HEK293 (cell line): ENCODE data around the gene FBXO10.

ENCODE experiments used
- CTCF ChIA-PET: fragments of 350-600 bp; formaldehyde crosslinking; extraction: SDS; loops from one replicate; lab custom pipeline; 2021; ENCODE audit warnings: antibody characterized with exemption; lab: Yijun Ruan, JAX
- POLR2A ChIA-PET: fragments of 300-600 bp; formaldehyde crosslinking; extraction: SDS; loops from one replicate; lab custom pipeline; 2020; ENCODE audit warnings: antibody characterized with exemption, inconsistent platforms; lab: Yijun Ruan, JAX
- H3K27ac ChIP-seq: fragments of 200-500 bp; sonication (Bioruptor generic); 2 replicates; pipeline ENCODE4 v1.5.1; 2014; ENCODE audit warnings: low read depth, low read length, control low read depth, inconsistent platforms; ENCODE audit errors: extremely low read depth
- H3K36me3 ChIP-seq, 2 experiments: fragments of 200-500 bp in 1 of 2; sonication (Bioruptor generic) in 1 of 2; 1 replicate in 1 of 2; 2 replicates in 1 of 2; pipeline ENCODE4 v1.5.1; 2014 to 2017; ENCODE audit warnings: inconsistent platforms in 2 of 2, low read length in 2 of 2; ENCODE audit not compliant: control insufficient read depth in 2 of 2, insufficient read depth in 1 of 2
- H3K4me1 ChIP-seq: fragments of 200-500 bp; sonication (Bioruptor generic); 2 replicates; pipeline ENCODE4 v1.5.1; 2014; ENCODE audit warnings: mild to moderate bottlenecking, low read length, inconsistent platforms; ENCODE audit not compliant: control insufficient read depth, insufficient read depth
- H3K4me3 ChIP-seq: 2 replicates; pipeline ENCODE4 v1.5.1; 2011; ENCODE audit warnings: low read depth, mild to moderate bottlenecking, control low read depth, low read length, moderate library complexity
- H3K9me3 ChIP-seq: fragments of 200-500 bp; sonication (Bioruptor generic); 2 replicates; pipeline ENCODE4 v1.5.1; 2014; ENCODE audit warnings: low read depth, low read length, inconsistent platforms; ENCODE audit not compliant: control insufficient read depth, insufficient read depth
- GLIS2 ChIP-seq: fragments of 450-650 bp; formaldehyde crosslinking; IDR thresholded peaks from 2 replicates; pipeline ENCODE4 v1.5.1; 2016; ENCODE audit warnings: missing biosample characterization, missing genetic modification characterization
- PRDM10 ChIP-seq: fragments of 450-650 bp; formaldehyde crosslinking; IDR thresholded peaks from 2 replicates; pipeline ENCODE4 v1.5.1; 2016; ENCODE audit warnings: missing biosample characterization, missing genetic modification characterization
- PRDM4 ChIP-seq: fragments of 450-650 bp; formaldehyde crosslinking; IDR thresholded peaks from 2 replicates; pipeline ENCODE4 v1.5.1; 2017; ENCODE audit warnings: missing biosample characterization, missing genetic modification characterization
- SALL2 ChIP-seq: fragments of 450-650 bp; formaldehyde crosslinking; IDR thresholded peaks from 2 replicates; pipeline ENCODE4 v1.5.0; 2017; ENCODE audit warnings: missing biosample characterization, mild to moderate bottlenecking, missing genetic modification characterization, borderline replicate concordance
- SCRT1 ChIP-seq: fragments of 450-650 bp; formaldehyde crosslinking; IDR thresholded peaks from 2 replicates; pipeline ENCODE4 v1.5.1; 2016; ENCODE audit warnings: missing biosample characterization, missing genetic modification characterization, borderline replicate concordance
- ZBTB26 ChIP-seq: fragments of 450-650 bp; formaldehyde crosslinking; optimal IDR thresholded peaks from 2 replicates; pipeline ENCODE3; 2016; ENCODE audit warnings: missing biosample characterization, mild to moderate bottlenecking, missing genetic modification characterization
- ZBTB7A ChIP-seq: fragments of 450-650 bp; formaldehyde crosslinking; IDR thresholded peaks from 2 replicates; pipeline ENCODE4 v1.5.1; 2016; ENCODE audit warnings: low read depth, missing biosample characterization, missing genetic modification characterization
- ZFP37 ChIP-seq: fragments of 450-650 bp; formaldehyde crosslinking; IDR thresholded peaks from 2 replicates; pipeline ENCODE4 v1.5.1; 2016; ENCODE audit warnings: missing biosample characterization, missing genetic modification characterization
- ZFP41 ChIP-seq: fragments of 450-650 bp; formaldehyde crosslinking; IDR thresholded peaks from 2 replicates; pipeline ENCODE4 v1.5.1; 2016; ENCODE audit warnings: missing biosample characterization, missing genetic modification characterization, borderline replicate concordance
- ZNF146 ChIP-seq: fragments of 450-650 bp; formaldehyde crosslinking; IDR thresholded peaks from 2 replicates; pipeline ENCODE4 v1.5.1; 2016; ENCODE audit warnings: missing biosample characterization, missing genetic modification characterization
- ZNF335 ChIP-seq: fragments of 450-650 bp; formaldehyde crosslinking; conservative IDR thresholded peaks from 2 replicates; pipeline ENCODE4 v1.5.1; 2016; ENCODE audit warnings: missing biosample characterization, missing genetic modification characterization
- ZNF354C ChIP-seq: fragments of 450-650 bp; formaldehyde crosslinking; IDR thresholded peaks from 2 replicates; pipeline ENCODE4 v1.5.1; 2016; ENCODE audit warnings: missing biosample characterization, missing genetic modification characterization, low read depth, borderline replicate concordance
- ZNF48 ChIP-seq: fragments of 450-650 bp; formaldehyde crosslinking; IDR thresholded peaks from 2 replicates; pipeline ENCODE4 v1.5.1; 2016; ENCODE audit warnings: missing biosample characterization, missing genetic modification characterization
- ZNF513 ChIP-seq: fragments of 450-650 bp; IDR thresholded peaks from 2 replicates; pipeline ENCODE4 v1.5.1; 2018; ENCODE audit warnings: missing biosample characterization, missing genetic modification characterization
- ZNF626 ChIP-seq: fragments of 450-650 bp; sonication (Bioruptor Pico); formaldehyde crosslinking; IDR thresholded peaks from 2 replicates; pipeline ENCODE4 v1.5.1; 2018; ENCODE audit warnings: missing biosample characterization, missing genetic modification characterization, inconsistent platforms
- ZNF747 ChIP-seq: fragments of 450-650 bp; formaldehyde crosslinking; IDR thresholded peaks from 2 replicates; pipeline ENCODE4 v1.5.1; 2016; ENCODE audit warnings: missing biosample characterization, missing genetic modification characterization
- ZNF792 ChIP-seq: fragments of 450-650 bp; formaldehyde crosslinking; IDR thresholded peaks from 2 replicates; pipeline ENCODE4 v1.5.1; 2016; ENCODE audit warnings: missing biosample characterization, missing genetic modification characterization
- ZSCAN23 ChIP-seq: fragments of 450-650 bp; formaldehyde crosslinking; IDR thresholded peaks from 2 replicates; pipeline ENCODE4 v1.5.1; 2016; ENCODE audit warnings: missing biosample characterization, missing genetic modification characterization
- ZXDB ChIP-seq: fragments of 450-650 bp; formaldehyde crosslinking; IDR thresholded peaks from 2 replicates; pipeline ENCODE4 v1.5.1; 2016; ENCODE audit warnings: missing biosample characterization, missing genetic modification characterization

Gene FBXO10

GRCh38 chr9:37550781-37551180 is 25.4 kb downstream of the FBXO10 start (continued):
- TF ChIP-seq ZNF792 (tag by site-specific recombination) (no peak), ZNF747 (tag by site-specific recombination) (no peak), SCRT1 (tag by site-specific recombination) (no peak), PRDM10 (tag by site-specific recombination) (no peak)

GRCh38 chr9:37549527-37549926 is 26.7 kb downstream of the FBXO10 start:
- POLR2A ChIA-PET: no interaction called here
- no peaks in the 10 kb centered on the region for H3K9me3 ChIP-seq
- CTCF ChIA-PET: interaction anchor here (0.7 kb wide), 1 partner anchor 25 kb away, joined by 3 read pairs; no protein-coding TSS in a partner anchor
- H3K27ac ChIP-seq: no peak overlapping the region
- H3K4me1 ChIP-seq: no peaks in the 10 kb centered on the region
- no peak overlapping the region for H3K4me3 ChIP-seq
- H3K36me3 ChIP-seq: no peaks in the 10 kb centered on the region
- TF ChIP-seq ZFP41: no peak

GRCh38 chr9:37547328-37547878 is 28.8 kb downstream of the FBXO10 start:
- POLR2A ChIA-PET: interaction anchor here (1.1 kb wide), 1 partner anchor 62 kb away, joined by 3 read pairs; the partner anchor contains the start of gene POLR1E
- no peaks in the 10 kb centered on the region for H3K36me3 ChIP-seq
- no peaks in the 10 kb centered on the region for H3K9me3 ChIP-seq
- no peak overlapping the region for H3K4me3 ChIP-seq
- CTCF ChIA-PET: no interaction called here
- no peaks in the 10 kb centered on the region for H3K4me1 ChIP-seq
- H3K27ac ChIP-seq: no peak overlapping the region
- TF ChIP-seq ZFP37 (tag by site-specific recombination) (no peak), SALL2 (no peak), GLIS2 (no peak), ZSCAN23 (no peak), ZNF146 (tag by site-specific recombination) (no peak), ZNF335 (no peak), ZNF626 (no peak), ZNF48 (tag by site-specific recombination) (no peak), ZBTB26 (tag by site-specific recombination) (no peak)

GRCh38 chr9:37543468-37543867 is 32.7 kb downstream of the FBXO10 start:
- Histone ChIP-seq H3K4me3 (no peak overlapping the region), H3K27ac (no peak overlapping the region), H3K4me1 (no peaks in the 10 kb centered on the region), H3K9me3 (no peaks in the 10 kb centered on the region), H3K36me3 (peaks cover 0 to 27% of the 10 kb centered on the region in 2 experiments; a peak in 2 of 3 replicates)
- POLR2A ChIA-PET: no interaction called here
- CTCF ChIA-PET: no interaction called here
- no peak for TF ChIP-seq PRDM4 (tag by site-specific recombination)
- no peak for TF ChIP-seq ZBTB7A
- TF ChIP-seq ZNF354C (tag by site-specific recombination): no peak
- TF ChIP-seq ZNF626: no peak
- TF ChIP-seq ZXDB (tag by site-specific recombination): no peak
- no peak for TF ChIP-seq ZNF513 (tag by site-specific recombination)
